Muscle layer of colon (tissue), 2 donors: ENCODE results near the gene SVIP.

ENCODE experiments used
- H3K27ac ChIP-seq: one replicate; pipeline ENCODE4 v1.7.0; 2013; ENCODE audit warnings: low read depth, mild to moderate bottlenecking, low read length, moderate library complexity
- H3K27me3 ChIP-seq, 2 donors: one replicate each; pipeline ENCODE4 v1.7.0; 2013; ENCODE audit warnings: low read length in 2 of 2, mild to moderate bottlenecking in 2 of 2; ENCODE audit not compliant: insufficient read depth in 2 of 2, control insufficient read depth in 1 of 2
- H3K36me3 ChIP-seq: one replicate; pipeline ENCODE4 v1.7.0; 2013; ENCODE audit warnings: mild to moderate bottlenecking, low read length; ENCODE audit not compliant: insufficient read depth
- H3K4me1 ChIP-seq: one replicate; pipeline ENCODE4 v1.7.0; 2013; ENCODE audit warnings: mild to moderate bottlenecking, low read length; ENCODE audit not compliant: insufficient read depth
- H3K4me3 ChIP-seq, 2 donors: one replicate each; pipeline ENCODE4 v1.7.0; 2013; ENCODE audit warnings: low read length in 2 of 2, low read depth in 1 of 2, mild to moderate bottlenecking in 1 of 2, moderate library complexity in 1 of 2
- H3K9ac ChIP-seq: one replicate; pipeline ENCODE4 v1.7.0; 2013; ENCODE audit warnings: low read length
- H3K9me3 ChIP-seq: one replicate; pipeline ENCODE4 v1.7.0; 2013; ENCODE audit warnings: mild to moderate bottlenecking, low read length
- donor health status: abdominal sarcoma.
- donor health status: Adenocarcinoma of cecum.

SVIP gene

GRCh38 chr11:22828373-22828772 is 1.2 kb downstream of the SVIP start:
- Histone ChIP-seq H3K4me3 (peak overlapping the region in 1 of 2 donors; percentile 66), H3K27me3 (no peaks in the 10 kb centered on the region), H3K9ac (no peak overlapping the region), H3K9me3 (no peaks in the 10 kb centered on the region), H3K36me3 (no peaks in the 10 kb centered on the region), H3K27ac (no peak overlapping the region), H3K4me1 (peaks cover 6% of the 10 kb centered on the region)

- H3K27me3 ChIP-seq: no peaks in the 10 kb centered on the region
- no peak overlapping the region for H3K9ac ChIP-seq
- H3K36me3 ChIP-seq: no peaks in the 10 kb centered on the region
These were observed 7.4 kb downstream of the SVIP start for GRCh38 chr11:22822203-22822602.

GRCh38 chr11:22809893-22810292 is 19.7 kb downstream of the SVIP start:
- no peak overlapping the region for H3K9ac ChIP-seq
- H3K9me3 ChIP-seq: no peaks in the 10 kb centered on the region
- H3K4me1 ChIP-seq: no peaks in the 10 kb centered on the region
- H3K27me3 ChIP-seq: no peaks in the 10 kb centered on the region
- no peak overlapping the region for H3K27ac ChIP-seq
- H3K36me3 ChIP-seq: no peaks in the 10 kb centered on the region
- no peak overlapping the region for H3K4me3 ChIP-seq

More at GRCh38 chr11:22822203-22822602, 7.4 kb downstream of the SVIP start:
- H3K4me1 ChIP-seq: no peaks in the 10 kb centered on the region
- H3K4me3 ChIP-seq: no peak overlapping the region
- no peaks in the 10 kb centered on the region for H3K9me3 ChIP-seq
- H3K27ac ChIP-seq: no peak overlapping the region

- Histone ChIP-seq H3K27me3 (no peaks in the 10 kb centered on the region), H3K4me1 (no peaks in the 10 kb centered on the region), H3K27ac (no peak overlapping the region), H3K9ac (no peak overlapping the region), H3K9me3 (no peaks in the 10 kb centered on the region), H3K4me3 (no peak overlapping the region), H3K36me3 (no peaks in the 10 kb centered on the region)
These were observed 20.9 kb downstream of the SVIP start for GRCh38 chr11:22808571-22809197.

GRCh38 chr11:22807855-22808570 is 21.6 kb downstream of the SVIP start:
- Histone ChIP-seq H3K4me3 (no peak overlapping the region), H3K27me3 (no peaks in the 10 kb centered on the region), H3K4me1 (no peaks in the 10 kb centered on the region), H3K27ac (no peak overlapping the region), H3K9me3 (no peaks in the 10 kb centered on the region), H3K36me3 (no peaks in the 10 kb centered on the region), H3K9ac (no peak overlapping the region)

- Histone ChIP-seq H3K27ac (no peak overlapping the region), H3K4me1 (no peaks in the 10 kb centered on the region), H3K4me3 (no peak overlapping the region), H3K36me3 (no peaks in the 10 kb centered on the region), H3K9ac (no peak overlapping the region), H3K27me3 (no peaks in the 10 kb centered on the region), H3K9me3 (no peaks in the 10 kb centered on the region)
These were observed 22.2 kb downstream of the SVIP start for GRCh38 chr11:22807391-22807790.

- H3K4me1 ChIP-seq: no peaks in the 10 kb centered on the region
- H3K4me3 ChIP-seq: no peak overlapping the region
- H3K27me3 ChIP-seq: no peaks in the 10 kb centered on the region
- H3K9ac ChIP-seq: no peak overlapping the region
- H3K36me3 ChIP-seq: no peaks in the 10 kb centered on the region
- H3K9me3 ChIP-seq: no peaks in the 10 kb centered on the region
- no peak overlapping the region for H3K27ac ChIP-seq
These were observed 26.7 kb downstream of the SVIP start for GRCh38 chr11:22802861-22803260.

GRCh38 chr11:22800482-22800881 is 29.1 kb downstream of the SVIP start:
- Histone ChIP-seq H3K9ac (no peak overlapping the region), H3K36me3 (no peaks in the 10 kb centered on the region), H3K27ac (no peak overlapping the region), H3K4me1 (no peaks in the 10 kb centered on the region), H3K9me3 (no peaks in the 10 kb centered on the region), H3K27me3 (no peaks in the 10 kb centered on the region), H3K4me3 (no peak overlapping the region)

GRCh38 chr11:22798901-22799300 is 30.7 kb downstream of the SVIP start:
- H3K27ac ChIP-seq: no peak overlapping the region
- no peaks in the 10 kb centered on the region for H3K4me1 ChIP-seq
- no peaks in the 10 kb centered on the region for H3K27me3 ChIP-seq
- H3K4me3 ChIP-seq: no peak overlapping the region
- no peak overlapping the region for H3K9ac ChIP-seq
- H3K9me3 ChIP-seq: no peaks in the 10 kb centered on the region
- H3K36me3 ChIP-seq: no peaks in the 10 kb centered on the region

GRCh38 chr11:22797047-22797446 is 32.6 kb downstream of the SVIP start:
- Histone ChIP-seq H3K4me1 (no peaks in the 10 kb centered on the region), H3K27ac (no peak overlapping the region), H3K9ac (no peak overlapping the region), H3K9me3 (no peaks in the 10 kb centered on the region), H3K27me3 (no peaks in the 10 kb centered on the region), H3K36me3 (no peaks in the 10 kb centered on the region), H3K4me3 (no peak overlapping the region)

GRCh38 chr11:22795914-22796313 is 33.7 kb downstream of the SVIP start:
- H3K4me3 ChIP-seq: no peak overlapping the region
- H3K4me1 ChIP-seq: no peaks in the 10 kb centered on the region
- H3K9me3 ChIP-seq: no peaks in the 10 kb centered on the region
- H3K27ac ChIP-seq: no peak overlapping the region
- no peaks in the 10 kb centered on the region for H3K27me3 ChIP-seq
- no peak overlapping the region for H3K9ac ChIP-seq
- H3K36me3 ChIP-seq: no peaks in the 10 kb centered on the region

GRCh38 chr11:22792497-22792896 is 37.1 kb downstream of the SVIP start:
- no peaks in the 10 kb centered on the region for H3K9me3 ChIP-seq
- no peaks in the 10 kb centered on the region for H3K36me3 ChIP-seq
- H3K9ac ChIP-seq: no peak overlapping the region
- no peaks in the 10 kb centered on the region for H3K27me3 ChIP-seq
- H3K27ac ChIP-seq: no peak overlapping the region
- no peak overlapping the region for H3K4me3 ChIP-seq
- H3K4me1 ChIP-seq: no peaks in the 10 kb centered on the region
